Ishikawa (cell line): ENCODE measurements around the gene TEX10.

Experiments used
- CEBPB ChIP-seq: IDR thresholded peaks from 2 replicates; pipeline ENCODE4 v1.6.1; 2012
- CREB1 ChIP-seq: IDR thresholded peaks from 2 replicates; pipeline ENCODE4 v1.6.1; 2012; ENCODE audit warnings: low read depth
- EGR1 ChIP-seq: IDR thresholded peaks from 2 replicates; pipeline ENCODE4 v1.6.1; 2012
- EP300 ChIP-seq: IDR thresholded peaks from 2 replicates; pipeline ENCODE4 v1.6.1; 2012; ENCODE audit warnings: borderline replicate concordance
- FOXM1 ChIP-seq: IDR thresholded peaks from 2 replicates; pipeline ENCODE4 v1.6.1; 2012; ENCODE audit warnings: low read depth, borderline replicate concordance
- MAX ChIP-seq: IDR thresholded peaks from 2 replicates; pipeline ENCODE4 v1.6.1; 2012
- NFIC ChIP-seq: IDR thresholded peaks from 2 replicates; pipeline ENCODE4 v1.6.1; 2012
- RAD21 ChIP-seq: IDR thresholded peaks from 2 replicates; pipeline ENCODE4 v1.6.1; 2012; ENCODE audit warnings: low read depth
- TAF1 ChIP-seq: IDR thresholded peaks from 2 replicates; pipeline ENCODE4 v1.6.1; 2012; ENCODE audit warnings: low read depth, mild to moderate bottlenecking
- TCF12 ChIP-seq: IDR thresholded peaks from 2 replicates; pipeline ENCODE4 v1.6.1; 2012; ENCODE audit warnings: low read depth
- TEAD4 ChIP-seq: IDR thresholded peaks from 2 replicates; pipeline ENCODE4 v1.6.1; 2012
- YY1 ChIP-seq: IDR thresholded peaks from 2 replicates; pipeline ENCODE4 v1.6.1; 2012; ENCODE audit warnings: low read depth
- ZBTB7A ChIP-seq: IDR thresholded peaks from 2 replicates; pipeline ENCODE4 v1.6.1; 2012; ENCODE audit warnings: low read depth
- TF ChIP-seq, protein P1 (sequence below): IDR thresholded peaks from 2 replicates; pipeline ENCODE4 v1.6.1; 2012
- TF ChIP-seq, protein P2 (sequence below): IDR thresholded peaks from 2 replicates; pipeline ENCODE4 v1.6.1; 2012; ENCODE audit warnings: low read depth, mild to moderate bottlenecking

The TEX10 gene

GRCh38 chr9:100277166-100277979 lies 75.4 kb downstream of the TEX10 start:
- TF ChIP-seq EGR1 (no peak), RAD21 (no peak), TEAD4 (no peak), MAX (no peak), EP300 (no peak)
- TF ChIP-seq, protein P1, sequence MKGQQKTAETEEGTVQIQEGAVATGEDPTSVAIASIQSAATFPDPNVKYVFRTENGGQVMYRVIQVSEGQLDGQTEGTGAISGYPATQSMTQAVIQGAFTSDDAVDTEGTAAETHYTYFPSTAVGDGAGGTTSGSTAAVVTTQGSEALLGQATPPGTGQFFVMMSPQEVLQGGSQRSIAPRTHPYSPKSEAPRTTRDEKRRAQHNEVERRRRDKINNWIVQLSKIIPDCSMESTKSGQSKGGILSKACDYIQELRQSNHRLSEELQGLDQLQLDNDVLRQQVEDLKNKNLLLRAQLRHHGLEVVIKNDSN, result no peak

GRCh38 chr9:100269656-100270055 lies 83.1 kb downstream of the TEX10 start:
- no peak for TF ChIP-seq EP300

- no peak for TF ChIP-seq YY1
- no peak for TF ChIP-seq EGR1
- no peak for TF ChIP-seq CEBPB
- no peak for TF ChIP-seq ZBTB7A
Measured at GRCh38 chr9:100268271-100268670, 84.5 kb downstream of the TEX10 start.

DNA sequence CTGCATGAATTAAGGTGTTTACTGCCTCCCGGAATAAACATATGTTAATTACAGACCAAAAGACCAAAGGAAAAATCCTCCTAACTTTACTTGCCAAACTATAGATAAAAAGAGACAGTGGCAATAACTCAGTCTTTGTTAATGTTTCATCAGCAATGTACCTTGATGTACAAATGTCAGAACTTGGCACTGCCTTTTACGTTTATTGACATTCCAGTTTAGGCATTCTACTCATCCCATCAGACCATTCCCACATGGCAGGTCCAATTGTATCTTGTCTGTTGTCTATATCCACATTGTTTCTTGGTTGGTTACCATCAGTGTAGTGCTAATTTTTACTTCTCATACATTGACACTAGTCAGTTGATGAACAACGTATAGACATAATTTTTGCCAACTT lies 85.5 kb downstream of the TEX10 start:
- TF ChIP-seq MAX, result no peak
- no peak for TF ChIP-seq CREB1
- no peak for TF ChIP-seq YY1
- TF ChIP-seq TAF1, result no peak
- TF ChIP-seq, protein P2, sequence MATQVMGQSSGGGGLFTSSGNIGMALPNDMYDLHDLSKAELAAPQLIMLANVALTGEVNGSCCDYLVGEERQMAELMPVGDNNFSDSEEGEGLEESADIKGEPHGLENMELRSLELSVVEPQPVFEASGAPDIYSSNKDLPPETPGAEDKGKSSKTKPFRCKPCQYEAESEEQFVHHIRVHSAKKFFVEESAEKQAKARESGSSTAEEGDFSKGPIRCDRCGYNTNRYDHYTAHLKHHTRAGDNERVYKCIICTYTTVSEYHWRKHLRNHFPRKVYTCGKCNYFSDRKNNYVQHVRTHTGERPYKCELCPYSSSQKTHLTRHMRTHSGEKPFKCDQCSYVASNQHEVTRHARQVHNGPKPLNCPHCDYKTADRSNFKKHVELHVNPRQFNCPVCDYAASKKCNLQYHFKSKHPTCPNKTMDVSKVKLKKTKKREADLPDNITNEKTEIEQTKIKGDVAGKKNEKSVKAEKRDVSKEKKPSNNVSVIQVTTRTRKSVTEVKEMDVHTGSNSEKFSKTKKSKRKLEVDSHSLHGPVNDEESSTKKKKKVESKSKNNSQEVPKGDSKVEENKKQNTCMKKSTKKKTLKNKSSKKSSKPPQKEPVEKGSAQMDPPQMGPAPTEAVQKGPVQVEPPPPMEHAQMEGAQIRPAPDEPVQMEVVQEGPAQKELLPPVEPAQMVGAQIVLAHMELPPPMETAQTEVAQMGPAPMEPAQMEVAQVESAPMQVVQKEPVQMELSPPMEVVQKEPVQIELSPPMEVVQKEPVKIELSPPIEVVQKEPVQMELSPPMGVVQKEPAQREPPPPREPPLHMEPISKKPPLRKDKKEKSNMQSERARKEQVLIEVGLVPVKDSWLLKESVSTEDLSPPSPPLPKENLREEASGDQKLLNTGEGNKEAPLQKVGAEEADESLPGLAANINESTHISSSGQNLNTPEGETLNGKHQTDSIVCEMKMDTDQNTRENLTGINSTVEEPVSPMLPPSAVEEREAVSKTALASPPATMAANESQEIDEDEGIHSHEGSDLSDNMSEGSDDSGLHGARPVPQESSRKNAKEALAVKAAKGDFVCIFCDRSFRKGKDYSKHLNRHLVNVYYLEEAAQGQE, result no peak
- no peak for TF ChIP-seq EGR1
- TF ChIP-seq TCF12, result no peak
- no peak for TF ChIP-seq FOXM1
- no peak for TF ChIP-seq RAD21
- no peak for TF ChIP-seq CEBPB
- TF ChIP-seq TEAD4, result no peak
- TF ChIP-seq EP300, result no peak
- TF ChIP-seq, protein P1, result no peak
- TF ChIP-seq ZBTB7A, result no peak
- TF ChIP-seq NFIC, result no peak
